GM10266 (cell line): ENCODE measurements around the gene ZNFX1.
"Not testable (repeated sequence)": the region's sequence is repeated elsewhere in the genome, so short reads cannot be mapped to it uniquely, and the experiment has no call there.

ENCODE experiments used
- DNase-seq: peaks from one replicate; pipeline ENCODE4 v3.0.0; 2012; ENCODE audit errors: extremely low spot score
- TF ChIP-seq, protein P1 (sequence below): IDR thresholded peaks from 2 replicates; pipeline ENCODE4 v1.5.1; 2012; ENCODE audit warnings: mild to moderate bottlenecking, low read depth; ENCODE audit not compliant: control insufficient read depth, insufficient read depth; ENCODE audit errors: missing control alignments

Gene ZNFX1

DNA sequence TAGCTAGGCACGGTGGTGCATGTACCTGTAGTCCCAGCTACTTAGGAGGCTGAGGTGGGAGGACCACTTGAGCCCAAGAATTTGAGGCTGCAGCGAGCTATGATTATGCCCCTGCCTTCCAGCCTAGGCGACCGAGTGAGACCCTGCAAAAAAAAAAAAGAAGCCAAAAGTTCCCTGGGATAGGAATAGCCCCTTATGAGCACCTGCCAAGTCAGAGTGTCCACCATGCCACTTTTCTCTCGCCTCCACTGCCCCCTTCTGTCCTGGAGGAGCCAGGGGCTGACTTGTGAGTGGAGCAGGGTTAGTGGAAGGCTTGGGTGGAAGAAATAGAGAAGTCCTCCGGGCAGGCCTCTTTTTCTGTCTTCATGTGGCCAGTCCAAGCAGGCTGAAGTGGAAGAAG lies 70.8 kb downstream of the ZNFX1 start:
- no peak for DNase-seq
- TF ChIP-seq, protein P1, sequence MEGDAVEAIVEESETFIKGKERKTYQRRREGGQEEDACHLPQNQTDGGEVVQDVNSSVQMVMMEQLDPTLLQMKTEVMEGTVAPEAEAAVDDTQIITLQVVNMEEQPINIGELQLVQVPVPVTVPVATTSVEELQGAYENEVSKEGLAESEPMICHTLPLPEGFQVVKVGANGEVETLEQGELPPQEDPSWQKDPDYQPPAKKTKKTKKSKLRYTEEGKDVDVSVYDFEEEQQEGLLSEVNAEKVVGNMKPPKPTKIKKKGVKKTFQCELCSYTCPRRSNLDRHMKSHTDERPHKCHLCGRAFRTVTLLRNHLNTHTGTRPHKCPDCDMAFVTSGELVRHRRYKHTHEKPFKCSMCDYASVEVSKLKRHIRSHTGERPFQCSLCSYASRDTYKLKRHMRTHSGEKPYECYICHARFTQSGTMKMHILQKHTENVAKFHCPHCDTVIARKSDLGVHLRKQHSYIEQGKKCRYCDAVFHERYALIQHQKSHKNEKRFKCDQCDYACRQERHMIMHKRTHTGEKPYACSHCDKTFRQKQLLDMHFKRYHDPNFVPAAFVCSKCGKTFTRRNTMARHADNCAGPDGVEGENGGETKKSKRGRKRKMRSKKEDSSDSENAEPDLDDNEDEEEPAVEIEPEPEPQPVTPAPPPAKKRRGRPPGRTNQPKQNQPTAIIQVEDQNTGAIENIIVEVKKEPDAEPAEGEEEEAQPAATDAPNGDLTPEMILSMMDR: peak; percentile 55

DNA sequence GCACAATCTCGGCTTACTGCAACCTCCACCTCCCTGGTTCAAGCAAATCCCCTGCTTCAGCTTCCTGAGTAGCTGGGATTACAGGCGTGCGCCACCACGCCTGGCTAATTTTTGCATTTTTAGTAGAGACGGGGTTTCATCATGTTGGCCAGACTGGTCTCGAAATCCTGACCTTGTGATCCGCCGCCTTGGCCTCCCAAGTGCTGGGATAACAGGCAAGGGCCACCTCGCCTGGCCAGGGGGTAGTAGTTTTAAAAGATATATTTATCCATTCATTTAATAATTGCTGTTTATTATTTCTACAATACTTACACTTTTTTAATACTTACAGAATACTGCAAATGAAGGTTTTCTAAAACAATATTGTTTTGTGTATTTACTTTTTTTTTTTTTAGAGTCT lies 74.1 kb downstream of the ZNFX1 start:
- TF ChIP-seq, protein P1: no peak
- no peak for DNase-seq

DNA sequence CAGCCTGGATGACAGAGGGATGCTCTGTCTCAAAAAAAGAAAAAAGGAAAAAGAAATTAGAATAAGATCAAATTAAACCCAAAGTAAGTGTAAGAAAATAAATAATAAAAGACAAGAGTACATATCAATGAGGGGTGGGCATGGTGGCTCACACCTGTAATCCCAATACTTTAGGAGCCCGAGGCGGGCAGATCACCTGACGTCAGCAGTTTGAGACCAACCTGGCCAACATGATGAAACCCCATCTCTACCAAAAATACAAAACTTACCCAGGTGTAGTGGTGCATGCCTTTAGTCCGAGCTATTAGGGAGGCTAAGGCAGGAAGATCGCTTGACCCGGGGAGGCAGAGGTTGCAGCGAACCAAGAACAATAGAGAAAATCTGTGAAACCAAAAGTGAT lies 74.8 kb downstream of the ZNFX1 start:
- TF ChIP-seq, protein P1: no peak
- no peak for DNase-seq

DNA sequence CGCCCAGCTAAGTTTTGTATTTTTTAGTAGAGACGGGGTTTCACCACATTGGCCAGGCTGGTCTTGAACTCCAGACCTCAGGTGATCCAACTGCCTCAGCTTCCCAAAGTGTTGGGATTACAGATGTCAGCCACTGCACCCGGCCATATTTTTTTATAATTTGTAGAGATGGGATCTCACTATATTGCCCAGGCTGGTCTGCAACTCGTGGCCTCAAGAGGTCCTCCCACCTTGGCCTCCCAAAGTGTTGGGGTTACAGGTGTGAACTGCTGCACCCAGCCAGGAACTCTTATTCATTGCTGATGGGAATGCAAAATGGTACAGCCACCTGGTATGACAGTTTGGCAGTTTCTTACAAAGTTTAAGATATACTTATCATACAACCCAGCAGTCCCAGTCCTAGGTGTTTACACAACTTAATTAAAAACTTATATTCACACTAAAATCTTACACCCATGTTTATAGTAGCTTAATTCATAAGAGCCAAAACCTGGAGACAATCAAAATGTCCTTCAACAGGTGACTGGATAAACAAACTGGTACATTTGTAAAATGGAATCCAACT lies 78.0 kb downstream of the ZNFX1 start:
- DNase-seq: no peak
- TF ChIP-seq, protein P1: no peak

DNA sequence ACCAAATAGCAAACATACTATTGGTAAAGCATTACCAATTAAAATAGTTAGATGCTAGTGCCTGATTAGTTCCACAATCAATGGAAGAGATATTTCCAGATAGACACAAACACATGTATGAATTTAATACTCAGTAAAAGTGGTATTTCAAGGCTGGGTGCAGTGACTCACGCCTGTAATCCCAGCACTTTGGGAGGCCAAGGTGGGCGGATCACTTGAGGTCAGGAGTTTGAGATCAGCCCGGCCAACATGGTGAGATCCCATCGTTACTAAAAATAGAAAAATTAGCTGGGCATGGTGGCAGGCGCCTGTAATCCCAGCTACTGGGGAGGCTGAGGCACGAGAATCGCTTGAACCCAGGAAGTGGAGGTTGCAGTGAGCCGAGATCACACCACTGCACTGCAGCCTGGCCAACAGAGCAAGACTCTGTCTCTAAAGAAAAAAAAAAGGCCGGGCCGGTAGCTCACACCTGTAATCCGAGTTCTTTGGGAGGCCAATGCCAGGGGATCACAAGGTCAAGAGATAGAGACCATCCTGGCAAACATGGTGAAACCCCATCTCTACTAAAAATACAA lies 84.8 kb downstream of the ZNFX1 start:
- DNase-seq: not testable (repeated sequence)
